Stimulated activated CD8-positive, alpha-beta memory T cell treated with anti-CD3 and anti-CD28 coated beads, Interleukin-7, amount 100 ng/mL, for 4 hours (primary cell): Measurements from ENCODE around the gene SLC29A3.

Source experiments
- DNase-seq, 2 donors: peaks; one replicate each; pipeline ENCODE4 v3.0.0-alpha.2; 2020; ENCODE audit warnings: low read depth in 2 of 2

Gene SLC29A3

DNA sequence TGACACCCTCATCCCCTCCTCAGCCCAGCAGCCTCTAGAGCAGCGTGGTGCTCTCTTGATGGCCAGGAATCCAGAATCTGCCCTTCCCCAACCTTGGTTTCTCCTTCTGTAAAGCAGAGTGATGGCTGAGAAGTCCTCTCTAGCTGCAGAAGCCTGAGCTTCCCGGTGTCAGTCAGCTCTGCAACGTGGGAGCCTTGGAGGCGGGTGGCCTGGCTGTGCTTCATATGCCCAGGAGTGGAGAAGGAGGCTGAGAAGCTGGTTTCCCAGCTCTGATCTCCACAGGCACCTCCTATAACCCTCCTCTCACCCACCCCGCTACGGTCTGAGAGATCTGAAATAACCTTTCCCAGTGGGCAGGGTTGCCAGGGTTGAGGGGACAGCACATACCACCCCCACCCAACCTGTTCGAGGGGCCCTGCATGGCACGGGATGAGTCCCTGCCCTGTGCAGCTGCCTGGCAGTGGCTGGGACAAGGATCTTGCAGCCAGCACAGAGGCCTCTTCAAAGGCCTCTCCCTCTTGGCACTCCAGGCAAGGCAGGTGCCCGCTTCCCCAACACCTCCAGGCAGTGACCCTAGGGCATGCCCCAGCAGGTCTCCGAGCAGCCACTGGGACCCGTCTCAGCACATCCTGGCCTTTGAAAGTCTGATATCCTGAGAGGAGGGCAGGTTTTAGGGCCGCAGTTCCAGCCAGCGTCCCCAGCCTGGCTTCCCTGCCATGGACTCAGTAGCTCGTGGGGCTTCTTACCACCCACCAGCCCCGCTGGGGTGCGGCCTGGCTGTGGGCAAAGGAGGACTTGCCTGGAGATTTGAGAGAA lies 18.3 kb upstream of the SLC29A3 start:
- DNase-seq, result no peak

DNA sequence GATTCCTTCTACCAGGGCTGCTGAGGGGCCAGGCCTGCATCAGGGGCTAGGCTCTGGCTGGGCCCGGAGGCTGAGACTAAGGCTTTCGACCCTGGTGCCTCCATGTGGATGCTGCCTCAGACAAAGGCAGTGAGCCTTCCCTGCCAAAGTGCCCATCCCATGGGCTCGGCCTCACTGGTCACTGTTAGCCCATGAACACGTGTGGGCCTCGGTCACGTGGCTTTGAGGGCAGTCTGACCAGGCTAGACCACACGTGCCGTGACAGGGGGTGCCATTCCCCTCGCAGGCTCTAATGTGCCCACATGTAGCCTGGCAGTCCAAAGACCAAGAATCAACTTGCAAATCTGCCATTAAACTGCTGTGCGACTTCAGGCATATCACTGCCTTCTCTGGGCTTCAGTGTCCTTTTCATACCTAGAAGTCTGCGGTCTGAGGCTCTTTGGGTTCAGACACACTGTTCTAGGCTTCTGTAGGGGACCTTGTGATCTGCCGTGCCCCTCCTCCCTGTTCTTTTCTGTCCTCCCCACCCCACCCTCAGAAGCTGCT lies 17.6 kb upstream of the SLC29A3 start:
- DNase-seq, result no peak

DNA sequence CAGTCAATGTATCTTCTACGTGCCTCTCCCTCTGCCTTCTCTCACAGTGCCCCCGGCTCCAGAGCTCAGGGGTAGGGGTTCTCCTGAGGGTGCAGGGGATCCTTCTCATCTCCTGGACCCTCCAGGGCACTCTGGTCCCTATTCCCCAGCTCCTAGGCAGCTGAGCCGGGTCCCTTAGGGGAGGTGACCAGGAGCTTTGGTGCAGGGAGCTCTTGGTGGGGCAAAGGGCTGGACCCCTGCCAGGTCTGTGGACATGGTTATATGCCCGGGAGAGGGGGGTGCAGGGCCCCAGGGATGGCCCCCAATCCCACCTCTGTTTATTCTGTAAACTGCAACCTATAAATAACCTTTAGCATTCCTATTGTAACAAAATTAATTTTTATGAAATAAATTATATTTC lies 16.6 kb upstream of the SLC29A3 start:
- no peak for DNase-seq

DNA sequence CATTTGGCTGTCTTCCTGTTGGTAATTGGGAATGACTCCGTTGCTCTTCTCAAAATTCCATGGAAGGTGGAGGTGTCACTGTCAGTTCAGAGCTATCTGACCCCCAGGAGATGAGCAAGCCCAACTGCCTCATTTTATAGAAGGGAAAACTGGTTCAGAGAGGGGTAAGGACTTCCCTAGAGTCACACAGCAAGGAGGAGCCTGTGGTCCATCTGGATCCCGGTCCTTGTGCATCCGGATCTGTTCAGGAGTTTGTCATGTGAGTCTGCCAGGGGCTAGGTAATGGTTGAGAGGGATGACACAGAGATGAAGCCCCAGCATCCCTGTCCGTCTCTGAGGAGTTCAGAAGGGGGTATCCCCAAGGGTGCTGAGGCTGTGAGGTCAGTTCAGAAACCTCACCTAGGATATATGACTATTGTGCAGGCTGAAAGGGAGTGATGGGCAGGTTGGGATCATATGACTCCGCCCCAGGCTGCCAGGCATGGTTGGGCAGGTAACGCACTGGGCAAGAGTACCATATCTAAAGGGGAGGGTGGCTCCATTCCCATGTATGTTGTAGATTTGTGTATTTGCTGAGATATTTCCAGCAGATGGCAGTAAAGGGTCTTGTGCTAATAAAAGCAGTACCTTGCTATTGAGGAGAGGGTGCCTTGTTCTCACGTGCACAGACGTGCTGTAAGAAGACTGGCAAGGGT lies 16.0 kb upstream of the SLC29A3 start:
- DNase-seq, result no peak

DNA sequence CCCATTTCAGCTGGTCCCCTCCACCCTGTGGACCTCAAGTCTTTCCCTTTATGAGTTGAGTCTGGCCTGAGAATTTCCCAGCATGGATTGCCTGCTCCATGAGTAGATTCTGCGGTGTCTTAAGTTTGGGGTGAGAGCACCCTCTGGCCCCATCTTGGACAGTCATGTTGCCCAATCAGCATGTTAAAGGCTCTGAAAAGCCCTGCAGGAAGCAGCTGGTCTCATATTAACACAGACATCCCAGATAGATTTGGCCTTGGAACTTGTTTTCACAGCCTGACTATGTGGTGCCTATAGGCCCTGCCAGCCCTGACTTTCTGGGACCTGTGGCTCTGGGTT lies 15.5 kb upstream of the SLC29A3 start:
- no peak for DNase-seq

DNA sequence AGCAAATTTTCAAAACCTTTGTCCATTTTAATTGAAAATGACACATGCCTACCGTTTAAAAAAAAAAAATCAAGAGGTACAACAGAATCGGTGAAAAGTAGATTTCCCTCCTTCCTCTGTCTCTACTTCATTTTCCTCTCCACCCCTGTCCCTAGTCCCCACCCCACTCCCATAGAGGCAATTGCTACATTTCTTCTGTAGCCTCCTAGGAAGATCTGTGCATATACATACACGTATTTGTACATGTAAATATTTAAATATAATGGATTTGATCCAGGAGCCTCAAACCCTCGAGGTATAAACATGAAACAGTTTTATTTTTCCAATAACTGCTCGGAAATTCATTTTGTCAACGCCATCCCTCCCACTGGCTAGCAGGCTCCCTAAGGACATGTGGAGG lies 14.1 kb upstream of the SLC29A3 start:
- no peak for DNase-seq

DNA sequence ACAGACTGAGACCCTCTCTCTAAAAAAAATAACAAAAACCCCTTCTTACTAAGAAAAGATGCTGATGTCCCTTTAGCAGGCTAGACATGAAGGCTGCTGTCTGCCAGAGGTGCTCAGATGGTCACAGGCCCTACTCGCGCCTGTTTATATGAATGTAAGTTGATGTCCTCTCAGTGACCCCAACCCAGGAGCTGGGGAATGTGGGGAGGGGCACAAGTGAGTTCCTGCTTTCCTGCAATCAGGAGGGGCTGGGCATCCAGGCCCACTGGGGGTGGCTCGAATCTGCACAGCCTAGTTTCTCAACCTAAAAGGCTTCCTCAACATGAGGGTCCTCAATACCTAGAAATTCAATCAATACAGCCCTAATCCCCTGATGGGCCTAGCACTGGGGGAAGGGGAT lies 12.1 kb upstream of the SLC29A3 start:
- no peak for DNase-seq

DNA sequence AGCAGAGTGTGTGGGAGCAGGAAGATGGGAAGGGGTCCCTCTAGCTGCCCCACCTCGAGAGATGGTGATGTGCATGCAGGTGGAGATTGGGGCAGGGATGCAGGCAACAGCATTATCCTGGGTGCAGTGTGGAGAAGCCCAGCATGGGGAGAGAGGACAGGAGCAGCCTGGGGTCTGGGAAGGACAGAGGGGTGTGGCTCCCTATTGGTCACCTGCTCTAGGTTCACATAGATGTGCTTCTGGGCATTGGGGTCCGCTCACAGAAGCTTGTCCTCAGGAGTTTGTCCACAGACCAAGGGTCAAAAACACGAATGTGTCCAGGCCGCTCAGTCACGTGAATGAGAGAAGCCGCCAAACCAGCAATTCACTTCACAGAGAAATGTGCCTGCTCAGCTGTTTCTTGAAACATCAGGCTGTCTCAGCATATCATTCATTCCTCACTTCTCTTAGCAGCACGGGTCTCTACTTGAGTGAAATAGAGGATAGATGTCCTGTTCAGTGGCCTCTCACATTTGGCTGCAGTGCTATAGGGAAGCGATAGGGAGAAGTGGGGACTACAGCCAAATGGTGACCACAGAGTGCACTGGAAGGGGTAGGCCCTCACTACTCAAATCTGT lies 11.5 kb upstream of the SLC29A3 start:
- DNase-seq, result no peak

DNA sequence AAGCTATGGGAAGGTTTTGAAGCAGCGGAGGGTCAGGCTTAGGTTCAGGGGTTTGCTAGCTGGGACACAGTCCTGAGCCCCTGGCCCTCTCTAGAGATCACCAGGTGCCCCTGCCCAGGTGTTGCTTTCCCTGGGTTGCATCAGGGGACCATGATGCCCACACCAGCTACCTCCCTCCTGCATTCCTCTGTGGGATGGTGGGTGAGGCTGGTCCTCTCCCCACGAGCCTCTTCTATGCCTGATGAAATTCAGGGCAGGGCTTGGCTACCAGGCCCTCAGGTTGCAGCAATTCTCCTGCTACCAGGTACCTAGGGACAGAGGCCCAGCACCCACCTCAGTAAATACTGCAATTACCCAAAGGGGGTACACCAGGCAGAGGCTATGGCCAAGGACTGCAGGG lies 10.8 kb upstream of the SLC29A3 start:
- no peak for DNase-seq

DNA sequence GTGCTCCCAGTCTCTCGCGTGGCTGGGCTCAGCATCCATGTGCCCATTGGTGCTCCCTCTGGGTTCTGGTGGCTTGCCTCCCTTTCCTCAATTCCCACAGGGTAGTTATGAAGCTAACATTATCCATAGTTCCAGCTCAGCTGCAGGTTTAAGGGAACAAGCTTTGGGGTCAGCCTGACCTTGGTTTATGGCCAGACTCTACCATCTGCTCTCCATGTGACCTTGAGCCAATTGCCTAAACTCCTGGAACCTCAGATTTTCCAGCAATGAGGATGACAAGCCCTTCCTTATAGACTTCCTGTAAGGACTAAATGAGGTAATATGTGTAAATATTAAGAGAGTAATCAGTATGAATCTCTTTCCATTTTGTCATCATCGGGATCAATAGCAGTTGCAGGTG lies 10.1 kb upstream of the SLC29A3 start:
- DNase-seq, result no peak

DNA sequence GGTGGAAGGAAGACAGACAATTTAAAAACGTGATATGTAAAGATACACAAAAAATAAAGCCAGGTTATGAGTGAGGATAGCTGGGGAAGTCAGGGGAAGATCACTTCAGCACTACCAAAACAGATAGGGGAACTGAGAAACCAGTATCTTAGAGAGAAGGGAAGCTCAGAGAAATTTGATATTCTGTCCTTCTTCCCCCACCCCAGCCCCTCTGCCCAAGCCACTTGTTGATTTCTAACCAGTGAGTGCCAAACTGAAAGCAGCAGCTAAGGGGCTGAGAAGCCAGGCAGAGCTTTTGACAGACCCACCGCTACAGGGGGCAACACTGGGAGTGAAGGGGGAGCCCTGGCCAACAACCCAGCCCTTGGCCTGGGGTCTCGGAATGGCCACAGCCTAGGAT lies 9.1 kb upstream of the SLC29A3 start:
- DNase-seq, result no peak

DNA sequence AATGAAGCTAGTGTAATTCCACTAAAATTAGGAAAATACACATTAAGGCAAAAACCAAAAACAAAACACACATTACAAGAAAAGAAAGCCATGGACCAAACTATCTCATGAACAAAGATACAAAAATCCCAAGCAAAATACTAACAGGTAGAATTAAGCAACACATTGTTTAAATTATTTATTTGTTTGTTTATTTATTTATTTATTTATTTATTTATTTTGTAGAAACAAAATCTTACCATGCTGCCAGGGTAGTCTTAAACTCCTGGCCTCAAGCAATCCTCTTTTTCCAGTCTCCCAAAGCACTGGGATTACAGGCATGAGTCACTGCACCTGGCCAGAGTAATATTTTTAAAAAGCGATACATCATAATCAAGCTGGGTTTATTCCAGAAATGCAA lies 6.8 kb upstream of the SLC29A3 start:
- no peak for DNase-seq

DNA sequence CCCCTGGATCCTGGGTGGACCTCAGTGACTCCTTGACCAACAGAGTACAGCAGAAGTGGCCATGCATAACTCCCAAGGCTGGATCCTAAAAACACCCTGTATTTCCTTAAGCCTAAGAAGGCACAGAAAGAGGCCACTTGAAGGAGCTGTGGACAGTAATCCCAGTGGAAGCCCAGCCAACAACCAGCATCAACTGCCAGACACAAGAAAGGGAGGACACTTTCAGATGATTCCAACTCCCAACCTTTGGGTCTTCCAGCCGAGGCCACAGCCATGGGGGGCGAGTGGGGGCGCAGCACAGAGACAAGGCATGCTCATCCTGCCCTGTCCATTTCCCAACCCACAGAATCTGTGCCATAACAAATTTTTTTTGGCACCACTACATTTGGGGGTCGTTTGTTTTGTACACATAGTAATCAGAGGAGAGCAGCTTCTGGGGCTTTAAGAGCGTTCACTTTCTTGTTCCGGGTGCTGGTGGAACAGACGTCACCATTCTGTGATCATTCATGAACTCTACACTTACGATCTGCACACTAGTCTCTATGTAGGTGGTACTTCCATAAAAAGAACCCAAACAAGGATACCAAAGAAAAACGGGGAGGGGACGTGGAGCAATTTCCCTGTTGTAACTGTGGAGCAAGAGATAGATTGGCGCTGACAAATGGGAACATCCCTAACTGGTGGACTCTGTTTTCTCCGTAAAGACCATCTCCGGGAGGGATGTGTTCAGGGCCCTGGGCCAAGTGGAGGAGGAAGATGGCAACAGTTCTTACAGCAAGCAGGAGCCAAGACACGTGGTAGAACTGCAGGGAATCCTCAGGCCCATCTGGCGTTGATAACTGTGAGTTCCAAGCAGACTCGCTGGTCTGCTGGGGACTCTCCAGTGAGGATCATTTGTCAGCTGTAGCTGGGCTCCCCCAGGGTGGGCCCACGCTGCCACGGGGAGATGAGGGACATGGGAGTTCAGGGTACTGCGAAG lies 6.0 kb upstream of the SLC29A3 start:
- DNase-seq, result no peak

DNA sequence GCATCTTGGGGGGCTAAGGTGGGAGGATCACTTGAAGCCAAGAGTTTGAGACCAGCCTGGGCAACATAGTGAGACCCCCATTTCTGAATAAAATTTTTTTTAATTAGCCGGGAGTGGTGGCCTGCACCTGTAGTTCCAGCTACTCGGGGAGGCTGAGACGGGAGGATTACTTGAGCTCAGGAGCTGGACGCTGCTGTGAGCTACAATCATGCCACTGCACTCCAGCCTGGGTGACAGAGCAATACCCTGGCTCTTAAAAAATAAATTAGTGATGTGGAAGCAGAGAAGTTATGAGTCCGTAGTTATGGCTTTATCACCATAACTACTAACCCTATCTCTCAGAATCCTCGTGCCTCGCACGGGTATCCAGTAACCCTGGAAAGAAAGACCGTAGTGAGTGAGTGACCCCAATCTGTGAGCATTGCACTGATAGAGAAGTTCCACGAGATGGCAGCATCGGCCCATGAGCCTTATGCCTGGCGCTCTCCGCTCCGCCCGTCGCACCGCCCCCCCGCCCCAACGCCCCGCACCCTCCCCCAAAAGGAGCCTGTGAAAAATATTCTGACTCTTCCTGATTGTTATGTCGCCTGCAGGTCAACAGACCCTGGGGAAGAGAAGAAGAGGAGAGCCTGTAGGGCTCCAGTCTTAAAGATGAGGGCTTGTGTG lies 4.9 kb upstream of the SLC29A3 start:
- DNase-seq, result peak; percentile 24 to 31

DNA sequence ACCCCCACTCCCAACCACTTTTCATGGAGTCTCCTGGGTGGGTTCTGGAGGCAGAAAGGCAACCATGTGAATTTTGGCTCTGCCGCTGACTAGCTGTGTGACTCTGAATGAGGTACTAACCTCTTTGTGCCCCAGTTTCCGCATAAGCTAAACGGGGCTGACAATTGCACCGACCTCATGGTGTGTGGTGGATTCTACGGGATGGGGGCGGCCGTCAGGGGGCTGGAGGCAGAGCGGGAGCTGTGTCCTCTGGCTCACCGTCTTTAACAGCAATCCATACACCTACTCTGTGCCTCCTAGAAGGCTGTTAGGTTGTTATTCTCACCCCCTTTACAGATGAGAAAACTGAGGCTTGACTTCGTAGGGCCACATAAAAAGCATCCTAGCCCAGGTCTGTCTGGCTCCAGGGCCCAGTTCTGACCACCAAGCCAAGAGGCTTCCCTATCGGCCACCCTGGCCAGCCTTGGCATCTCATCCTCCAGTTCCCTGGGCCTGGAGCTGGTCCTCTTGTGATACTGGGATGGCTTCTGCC lies 4.3 kb upstream of the SLC29A3 start:
- DNase-seq, result no peak

DNA sequence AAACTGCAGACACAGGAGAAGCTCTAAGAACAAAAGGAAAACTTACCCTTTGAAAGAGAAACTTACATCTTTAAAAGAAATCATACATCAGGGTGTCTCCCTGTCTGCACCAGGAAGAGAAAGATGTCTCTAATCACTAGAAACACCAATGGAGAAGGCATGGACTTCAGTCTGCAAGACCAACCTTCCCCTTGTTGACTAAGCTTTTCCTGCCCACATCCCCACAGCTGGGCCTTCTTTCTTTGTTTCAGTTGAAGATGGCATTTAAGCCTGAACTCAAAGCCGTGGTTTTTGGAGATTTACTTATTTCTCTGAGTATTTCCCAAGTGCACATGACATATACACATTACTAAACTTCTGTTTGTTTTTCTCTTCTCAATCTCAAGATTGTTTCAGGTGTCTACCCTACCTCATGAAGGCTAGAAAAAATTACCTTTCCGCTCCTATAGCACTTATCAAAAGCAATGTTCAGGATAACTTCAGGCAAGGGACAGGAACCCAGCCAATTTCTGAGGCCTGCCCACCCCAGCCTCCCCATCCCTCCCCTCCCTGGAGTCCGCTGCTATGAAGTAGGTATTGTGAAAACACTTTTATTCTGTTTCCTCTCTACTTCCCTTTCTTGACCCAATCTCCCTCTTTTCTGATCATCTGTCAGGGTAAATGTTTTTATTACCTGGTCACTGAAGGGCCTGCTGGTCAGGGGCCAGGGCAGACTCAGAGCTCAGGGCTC lies 2.8 kb upstream of the SLC29A3 start:
- DNase-seq, result no peak

DNA sequence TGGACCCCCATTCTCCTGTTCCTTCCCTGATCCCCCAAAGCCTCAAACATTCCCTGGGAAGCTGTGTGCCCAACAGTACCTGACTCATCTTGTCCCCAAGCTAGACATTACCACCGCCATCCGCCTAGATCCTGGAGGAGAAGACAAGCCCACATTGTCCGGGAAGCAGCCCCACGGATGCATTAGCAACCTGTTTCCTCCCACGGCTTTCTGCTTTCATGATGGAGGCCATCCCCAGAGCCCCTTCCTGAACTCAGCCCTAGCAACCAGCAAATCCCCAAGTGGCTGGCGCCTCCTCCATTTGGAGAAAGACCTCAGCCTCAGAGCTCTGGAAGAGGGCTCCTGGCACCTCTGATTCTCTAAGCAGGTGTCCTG lies 2.3 kb upstream of the SLC29A3 start:
- no peak for DNase-seq

DNA sequence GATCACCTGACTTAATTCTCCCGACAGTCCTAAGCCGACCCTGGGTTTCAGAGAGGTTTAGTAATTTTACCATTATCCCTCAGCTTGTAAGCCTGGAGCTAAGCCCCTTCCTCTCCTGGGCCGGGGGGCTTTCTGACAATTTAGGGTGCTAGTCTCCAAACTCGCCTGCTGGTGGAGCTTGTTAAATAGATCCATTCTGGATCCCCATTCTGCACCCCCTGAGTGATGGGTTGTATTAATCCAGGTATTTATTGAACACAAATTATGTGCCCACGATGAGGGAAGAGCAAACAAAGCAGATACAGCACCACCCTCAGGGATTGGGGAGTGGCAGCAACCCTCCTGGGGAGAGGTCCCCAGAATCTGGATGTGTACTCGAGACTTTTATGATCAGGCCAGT lies 1.3 kb upstream of the SLC29A3 start:
- DNase-seq, result no peak

DNA sequence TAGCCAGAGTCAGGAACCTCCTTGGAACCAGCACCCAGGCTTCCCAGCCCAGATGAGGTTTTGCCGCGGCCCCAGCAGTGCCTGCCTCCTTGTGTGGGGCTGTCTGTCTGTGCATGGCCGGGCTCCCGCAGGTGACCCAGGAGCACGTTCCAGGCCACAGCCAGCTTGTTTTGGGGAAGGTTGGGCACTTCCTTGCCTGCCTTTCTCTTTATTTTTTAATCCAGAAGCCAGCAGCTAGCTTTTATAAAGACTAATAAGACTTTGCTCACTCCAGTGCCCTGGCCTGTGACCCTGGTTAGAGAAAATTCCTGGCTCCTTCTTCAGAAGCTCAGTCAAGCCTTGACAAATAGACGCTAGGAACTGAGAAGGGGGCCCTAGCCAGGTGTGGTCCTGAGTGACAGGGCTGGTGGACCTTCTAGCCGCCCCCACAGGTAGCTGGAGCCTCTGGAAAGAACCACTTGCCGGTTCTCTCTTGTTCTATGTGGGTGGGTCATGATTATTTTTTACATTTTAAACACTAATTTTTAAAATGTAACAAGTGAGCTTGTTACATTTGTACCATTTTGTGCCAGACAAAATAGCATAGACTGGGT lies 837 bp downstream of the SLC29A3 start:
- no peak for DNase-seq

DNA sequence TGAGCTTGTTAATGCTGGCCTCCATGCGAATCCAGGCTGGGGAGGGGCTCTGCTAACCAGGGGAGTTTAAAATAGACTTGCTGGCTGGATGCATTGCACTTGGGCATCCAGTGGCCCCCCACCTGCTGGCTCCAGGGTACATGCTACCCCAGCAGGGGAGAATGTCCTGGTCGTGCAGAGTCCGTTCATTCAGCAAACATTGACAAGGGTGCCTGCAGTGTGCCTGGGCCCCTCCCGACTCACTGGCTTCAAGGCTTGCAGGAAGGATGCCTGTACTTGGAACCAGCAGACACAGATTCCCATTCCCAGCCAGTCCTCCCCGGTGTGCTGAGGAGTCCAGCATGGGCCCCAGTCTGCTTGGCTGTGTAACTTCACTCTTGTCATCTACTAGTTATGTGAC lies 1.5 kb downstream of the SLC29A3 start:
- DNase-seq, result no peak
